HG02970 (cell line): Measurements from ENCODE around the gene VAMP4.
"Not testable (repeated sequence)": the region's sequence is repeated elsewhere in the genome, so short reads cannot be mapped to it uniquely, and the experiment has no call there.

Experiments used
- ATAC-seq: cut with Tn5 transposase; IDR thresholded peaks from one replicate; pipeline ENCODE4 v1.9.1; 2021; ENCODE audit warnings: mild to moderate bottlenecking, moderate library complexity, moderate number of reproducible peaks; ENCODE audit not compliant: unreplicated experiment, low FRiP score

Gene VAMP4

GRCh38 chr1:171712341-171712740, 29.5 kb downstream of the VAMP4 start:
- ATAC-seq, result no peak

DNA sequence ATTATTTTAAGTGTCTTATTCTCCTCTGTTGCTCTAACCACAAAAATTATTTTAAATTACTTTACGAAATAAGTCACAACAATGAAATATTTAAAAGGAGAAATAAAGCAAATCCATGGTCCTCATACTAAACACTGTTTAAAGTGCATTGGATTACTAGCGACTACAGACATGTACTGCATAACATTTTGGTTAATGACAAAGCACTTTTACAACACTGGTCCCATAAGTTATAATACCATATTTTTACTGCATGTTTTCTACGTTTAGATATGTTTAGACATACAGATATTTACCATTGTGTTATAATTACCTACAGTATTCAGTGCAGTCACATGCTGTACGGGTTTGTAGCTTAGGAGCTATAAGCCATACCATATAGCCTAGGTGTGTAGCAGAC, 30.2 kb downstream of the VAMP4 start:
- no peak for ATAC-seq

DNA sequence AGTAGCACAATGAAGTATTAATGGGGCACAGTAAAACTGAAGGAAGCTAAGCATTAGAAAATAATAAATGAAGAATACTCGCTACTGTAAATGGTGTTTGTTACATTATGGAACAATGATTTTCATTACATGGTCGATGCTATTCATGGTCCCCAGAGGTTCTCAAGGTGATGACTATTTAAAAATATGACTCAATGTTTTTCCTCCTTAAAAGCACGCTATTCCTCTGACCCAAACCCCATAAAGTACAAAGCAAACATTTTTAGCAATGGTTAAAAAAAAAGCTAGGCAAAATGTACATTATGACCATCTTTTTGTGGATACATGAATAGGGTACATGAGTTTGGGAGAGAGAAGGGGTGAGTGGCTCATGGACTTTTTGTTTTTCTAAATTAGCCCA, 34.3 kb downstream of the VAMP4 start:
- no peak for ATAC-seq

DNA sequence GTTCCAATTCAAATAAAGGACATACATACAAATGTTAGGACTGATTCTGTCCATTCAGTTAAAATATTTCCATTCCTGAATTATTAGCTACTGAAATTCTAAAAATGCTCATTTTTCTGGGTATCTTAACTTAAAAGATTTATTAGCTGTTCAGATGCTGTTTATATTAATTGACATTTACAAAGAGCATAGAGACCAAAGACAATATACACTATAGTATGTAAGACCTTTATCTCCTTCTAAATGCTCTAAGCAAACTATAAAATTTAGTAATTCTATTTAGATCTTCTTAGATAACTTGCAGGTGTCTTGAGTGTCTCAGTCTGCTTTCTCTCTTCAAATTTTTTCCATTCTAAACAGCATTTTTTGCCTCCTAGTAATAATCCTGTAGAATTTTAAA, 39.3 kb downstream of the VAMP4 start:
- ATAC-seq, result no peak

- ATAC-seq, result no peak
Measured at GRCh38 chr1:171699531-171699930, 42.3 kb downstream of the VAMP4 start.

GRCh38 chr1:171695772-171696171, 46.1 kb downstream of the VAMP4 start:
- not testable (repeated sequence) for ATAC-seq

DNA sequence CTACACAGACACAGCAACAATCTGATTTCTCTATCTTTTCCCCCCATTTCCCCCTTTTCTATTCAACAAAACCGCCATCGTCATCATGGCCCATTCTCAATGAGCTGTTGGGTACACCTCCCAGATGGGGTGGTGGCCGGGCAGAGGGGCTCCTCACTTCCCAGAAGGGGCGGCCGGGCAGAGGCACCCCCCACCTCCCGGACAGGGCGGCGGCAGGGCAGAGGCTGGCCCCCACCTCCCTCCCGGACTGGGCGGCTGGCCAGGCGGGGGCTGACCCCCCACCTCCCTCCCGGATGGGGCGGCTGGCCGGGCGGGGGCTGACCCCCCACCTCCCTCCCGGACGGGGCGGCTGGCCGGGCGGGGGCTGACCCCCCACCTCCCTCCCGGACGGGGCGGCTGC, 48.3 kb downstream of the VAMP4 start:
- ATAC-seq, result not testable (repeated sequence)

DNA sequence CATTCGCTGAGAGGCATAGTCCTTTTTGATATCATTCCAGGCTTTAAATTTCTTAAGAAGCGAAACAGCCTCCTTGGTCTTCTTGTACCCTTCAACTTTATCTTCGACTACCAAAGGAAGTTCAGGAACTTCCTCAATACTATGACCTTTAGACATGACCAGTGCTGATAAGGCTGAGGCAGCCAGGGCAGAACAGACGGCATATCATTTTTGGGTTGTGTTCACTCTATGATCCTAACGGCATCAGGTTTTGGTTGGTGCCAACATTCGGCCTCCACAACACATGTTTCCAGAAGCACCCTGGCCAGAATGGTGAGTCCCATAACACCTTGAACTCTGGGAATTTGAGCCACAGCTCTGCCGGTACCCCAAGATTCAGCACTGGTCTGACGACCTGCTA, 58.0 kb downstream of the VAMP4 start:
- no peak for ATAC-seq

GRCh38 chr1:171680339-171680738, 61.5 kb downstream of the VAMP4 start:
- no peak for ATAC-seq

DNA sequence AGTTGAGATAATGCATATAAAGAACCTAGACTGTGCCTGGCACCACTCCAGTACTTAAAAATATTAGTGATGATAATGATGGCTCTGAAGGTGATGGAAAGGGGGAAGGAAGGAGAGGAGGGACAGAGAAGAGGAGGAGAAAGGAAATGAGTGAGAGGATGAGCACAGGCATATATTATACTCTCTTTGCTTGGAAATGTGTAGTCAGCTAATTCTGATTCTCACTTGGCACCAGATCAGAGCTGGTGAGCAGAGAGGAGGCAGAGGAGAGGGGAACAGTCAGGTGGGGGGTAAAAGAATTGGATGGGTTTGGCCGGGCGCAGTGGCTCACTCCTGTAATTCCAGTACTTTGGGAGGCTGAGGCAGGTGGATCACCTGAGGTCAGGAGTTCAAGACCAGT, 65.0 kb downstream of the VAMP4 start:
- ATAC-seq, result no peak

DNA sequence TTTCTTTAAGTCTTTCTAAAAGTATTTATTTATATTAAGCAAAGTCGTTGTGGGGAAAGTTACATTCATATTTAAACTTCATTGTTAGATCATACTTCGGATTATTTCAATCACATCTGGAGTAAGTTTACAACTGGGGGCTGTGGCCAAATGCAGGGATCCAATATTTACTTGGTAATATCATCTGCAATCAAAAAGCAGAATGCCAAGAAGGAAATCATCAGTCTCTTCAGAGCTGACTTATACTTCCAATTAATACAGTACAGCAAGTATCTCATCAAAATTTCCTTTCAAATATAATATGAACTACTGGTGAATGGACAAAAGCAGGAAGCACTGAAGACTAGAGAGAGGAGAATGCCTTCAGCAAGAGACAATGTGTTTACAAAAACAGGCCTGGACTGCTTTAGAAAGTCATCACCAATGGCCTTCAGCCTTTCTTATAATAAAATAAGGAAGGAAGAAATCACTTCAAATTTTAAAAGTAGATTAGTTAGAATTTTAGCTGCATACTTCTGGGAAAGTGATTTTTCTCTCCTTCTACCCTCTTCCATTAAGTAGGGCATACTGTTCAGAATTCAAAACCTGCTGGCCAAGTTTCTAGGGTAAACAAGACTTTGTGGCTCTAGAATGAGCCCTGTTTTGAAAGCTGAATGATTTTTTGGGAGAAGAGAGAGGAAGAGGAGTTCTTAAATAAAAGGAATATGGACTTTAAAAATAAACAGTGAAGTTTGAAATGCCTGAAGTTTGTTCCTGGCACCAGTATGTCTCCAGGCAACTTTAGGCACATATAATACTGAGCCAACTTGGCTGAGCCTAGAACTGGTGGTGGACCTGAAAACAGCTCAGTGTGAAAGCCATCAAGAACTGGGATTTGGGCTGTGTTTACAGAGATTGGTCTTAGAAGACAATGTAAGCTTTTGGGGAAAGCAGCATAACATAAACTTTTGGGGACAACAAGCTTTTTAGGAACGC, 67.1 kb downstream of the VAMP4 start:
- ATAC-seq, result no peak

DNA sequence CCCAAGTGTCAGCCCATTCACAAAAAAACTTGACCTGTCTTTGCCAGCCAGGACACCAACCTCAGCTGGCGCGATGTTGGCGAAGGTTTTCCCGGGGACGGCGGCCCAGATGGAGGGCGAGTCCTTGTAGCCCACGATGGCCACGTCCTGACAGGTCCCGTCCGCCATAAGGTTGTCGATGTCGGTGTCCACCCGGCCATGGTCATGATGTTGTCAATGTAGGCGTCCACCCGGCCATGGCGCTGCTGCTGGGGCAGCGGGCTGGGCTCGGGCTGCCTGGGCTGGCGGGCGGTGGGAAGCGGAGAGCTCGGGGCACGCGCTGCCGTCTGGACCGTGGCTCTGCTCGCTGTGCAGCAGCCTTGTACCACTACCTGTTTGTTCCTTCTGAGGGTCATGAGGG, 71.1 kb downstream of the VAMP4 start:
- ATAC-seq, result no peak

DNA sequence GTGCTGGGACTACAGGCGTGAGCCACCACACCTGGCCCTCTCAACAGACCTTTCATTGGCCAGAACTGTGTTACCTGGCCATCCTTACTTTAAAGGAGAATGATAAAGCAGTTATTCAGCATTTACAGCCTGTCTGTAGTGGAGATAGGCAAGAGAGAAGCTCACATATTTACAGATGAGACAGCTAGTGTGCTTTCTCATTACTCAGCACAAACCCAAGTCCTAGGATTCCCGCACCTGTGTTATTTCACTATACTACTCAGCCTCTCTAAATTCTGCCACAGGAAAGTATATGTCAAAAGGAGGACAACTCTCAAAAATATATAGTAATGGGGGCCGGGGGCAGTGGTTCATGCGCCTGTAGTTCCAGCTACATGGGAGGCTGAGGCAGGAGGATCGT, 73.5 kb downstream of the VAMP4 start:
- ATAC-seq, result no peak

DNA sequence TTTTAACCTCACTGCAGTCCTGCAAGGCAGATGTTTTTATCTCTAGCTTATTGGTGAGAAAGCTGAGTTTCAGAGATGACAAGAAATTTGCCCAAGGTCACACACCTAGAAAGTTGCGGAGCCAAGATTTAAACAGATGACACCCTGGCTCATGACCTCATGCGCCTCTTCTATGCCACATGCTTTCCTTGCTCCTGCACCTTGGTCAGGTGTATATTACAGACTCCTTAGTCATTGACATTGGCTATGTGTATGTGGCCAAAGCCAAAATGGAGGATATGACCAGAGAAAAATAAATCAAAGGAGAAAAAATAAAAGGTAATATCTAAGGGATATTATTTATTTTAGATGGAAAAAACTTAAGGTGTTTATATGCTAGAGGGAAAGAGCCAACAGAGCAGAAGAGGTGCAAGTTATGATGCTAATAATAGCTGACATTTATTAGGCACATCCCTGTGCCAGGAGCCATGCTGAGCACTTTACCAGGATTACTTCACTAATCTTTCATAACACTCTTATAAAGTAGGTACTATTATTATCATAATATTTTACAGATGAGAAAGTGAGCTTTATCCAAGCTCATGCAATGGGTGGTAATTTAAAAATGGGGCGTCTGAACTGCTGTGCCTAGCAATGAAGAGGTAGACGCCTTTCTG, 75.6 kb downstream of the VAMP4 start:
- ATAC-seq, result no peak

GRCh38 chr1:171664976-171665375, 76.9 kb downstream of the VAMP4 start:
- no peak for ATAC-seq

DNA sequence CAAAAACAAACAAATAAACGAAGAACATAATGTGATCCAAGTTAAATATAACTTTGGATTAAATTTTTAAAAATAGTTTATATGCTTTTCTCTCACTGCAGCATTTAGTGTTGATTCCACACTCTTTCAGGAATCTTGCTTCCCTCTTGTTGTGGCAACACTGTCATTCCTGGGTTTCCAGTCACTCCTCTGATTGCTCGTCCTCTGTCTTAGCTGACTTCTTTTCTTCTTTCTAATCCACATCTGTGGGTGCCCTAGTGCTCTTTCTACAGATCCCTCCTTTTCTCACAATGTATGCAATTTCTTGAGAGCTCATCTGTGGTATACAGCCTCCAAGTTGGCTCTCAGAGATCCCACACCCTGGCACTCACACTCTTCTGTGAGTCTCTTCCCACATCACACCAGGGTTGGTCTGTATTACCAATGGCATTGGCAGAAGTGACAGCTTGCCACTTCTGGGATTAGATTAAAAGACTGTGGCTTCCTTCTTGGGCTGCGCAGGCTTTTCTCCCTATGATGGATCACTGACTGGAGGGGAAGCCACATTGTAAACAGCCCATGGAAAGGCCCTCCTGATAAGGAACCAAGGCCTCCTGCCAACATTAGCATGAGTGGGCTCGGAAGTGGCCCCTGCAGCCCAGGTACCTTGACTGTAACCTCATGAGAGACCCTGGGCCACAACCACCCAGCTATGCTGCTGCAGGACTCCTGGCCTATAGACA, 77.8 kb downstream of the VAMP4 start:
- ATAC-seq, result no peak

DNA sequence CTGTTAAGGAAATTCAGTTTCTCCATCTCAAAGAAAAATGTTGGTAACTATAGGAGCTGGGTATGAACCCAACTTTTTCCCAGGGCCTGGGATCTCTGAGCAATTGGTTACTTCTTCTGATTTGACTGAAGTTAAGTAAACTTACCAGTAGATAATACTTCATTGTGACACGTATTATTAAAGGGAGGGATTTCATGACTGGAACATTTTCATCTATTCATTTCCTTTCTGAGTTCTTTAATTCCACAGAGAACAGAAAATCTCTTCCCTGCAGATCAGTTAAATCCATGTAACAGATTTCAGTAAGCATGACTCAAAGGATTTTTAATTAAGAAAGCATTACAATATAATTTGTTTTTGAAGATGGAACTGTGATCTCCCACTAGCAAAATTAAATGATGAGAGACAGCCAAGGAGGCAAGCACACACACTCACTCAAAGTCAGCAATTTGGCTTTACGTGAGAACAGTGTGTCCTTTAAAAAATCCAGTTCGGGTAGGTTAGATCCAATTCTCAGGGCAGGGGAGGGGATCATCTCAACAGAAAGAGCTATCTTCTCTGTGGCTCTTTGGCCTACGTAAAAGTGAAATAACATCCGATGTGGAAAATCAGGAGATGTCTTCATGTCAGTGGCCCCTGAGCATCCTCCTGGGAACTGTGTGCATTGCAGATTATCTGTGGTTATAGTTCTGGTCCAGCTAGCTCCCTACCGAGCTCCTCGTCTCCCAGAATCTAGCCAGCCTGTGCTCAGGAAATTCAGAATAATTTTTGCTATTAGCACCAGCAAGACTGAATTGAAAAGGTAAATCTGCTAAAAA, 78.6 kb downstream of the VAMP4 start:
- ATAC-seq, result no peak

- no peak for ATAC-seq
Measured at GRCh38 chr1:171661076-171661650, 80.7 kb downstream of the VAMP4 start.

DNA sequence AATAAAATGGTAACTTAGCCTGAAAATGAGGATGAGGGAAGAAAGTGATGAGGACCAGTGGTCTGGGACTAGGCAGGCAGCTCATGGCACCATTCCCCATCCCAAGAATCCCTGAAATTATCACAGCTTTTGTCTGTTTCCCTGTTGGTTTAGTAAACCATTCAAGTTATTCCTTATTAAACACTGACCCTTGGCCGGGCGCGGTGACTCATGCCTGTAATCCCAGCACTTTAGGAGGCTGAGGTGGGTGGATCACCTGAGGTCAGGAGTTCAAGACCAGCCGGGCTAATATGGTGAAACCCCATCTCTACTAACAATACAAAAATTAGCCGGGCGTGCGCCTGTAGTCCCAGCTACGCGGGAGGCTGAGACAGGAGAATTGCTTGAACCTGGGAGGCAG, 85.7 kb downstream of the VAMP4 start:
- ATAC-seq, result not testable (repeated sequence)

GRCh38 chr1:171655746-171656116, 86.1 kb downstream of the VAMP4 start:
- no peak for ATAC-seq
